Upper lobe of left lung (tissue), 4 donors: ENCODE data around the gene GMDS.

Source experiments
- CTCF ChIP-seq, 6 experiments: fragments of 450-650 bp in 4 of 6; fragments of 200-600 bp in 2 of 6; sonication (generic) in 2 of 6; IDR thresholded peaks; one replicate each; pipeline ENCODE4 v1.5.1; 2016 to 2019; ENCODE audit warnings: antibody characterized with exemption in 6 of 6
- EP300 ChIP-seq, 4 donors: sonication (generic); formaldehyde crosslinking; IDR thresholded peaks; one replicate each; pipeline ENCODE4 v1.5.1; 2017; ENCODE audit warnings: antibody characterized with exemption in 4 of 4, control low read depth in 2 of 4
- POLR2A ChIP-seq, 4 donors: fragments of 450-650 bp; IDR thresholded peaks; one replicate each; pipeline ENCODE4 v1.5.1; 2016 to 2017; ENCODE audit warnings: antibody characterized with exemption in 4 of 4, mild to moderate bottlenecking in 2 of 4
- POLR2AphosphoS5 ChIP-seq, 2 donors: sonication (generic); formaldehyde crosslinking; IDR thresholded peaks; one replicate each; pipeline ENCODE4 v1.5.1; 2017; ENCODE audit warnings: antibody characterized with exemption in 2 of 2

GRCh38 chr6:1814279-1814678 lies 431.1 kb downstream of the GMDS start:
- no peak for TF ChIP-seq CTCF (IDR thresholded peaks at IDR 0.05)
- no peak for TF ChIP-seq EP300 (IDR thresholded peaks at IDR 0.05)
- TF ChIP-seq POLR2AphosphoS5 (IDR thresholded peaks at IDR 0.05) = no peak
- no peak for TF ChIP-seq POLR2A (IDR thresholded peaks at IDR 0.05)
